DMS79 treated with DMSO at 0.1 percent for 48 hours (cell line): ENCODE measurements around the gene DDIT3.

Experiments used
- DNase-seq: peaks from one replicate; lab custom pipeline; 2025; lab: John Stamatoyannopoulos, UW

DDIT3 gene

GRCh38 chr12:57485695-57486094, 34.6 kb downstream of the DDIT3 start:
- DNase-seq, result no peak

DNA sequence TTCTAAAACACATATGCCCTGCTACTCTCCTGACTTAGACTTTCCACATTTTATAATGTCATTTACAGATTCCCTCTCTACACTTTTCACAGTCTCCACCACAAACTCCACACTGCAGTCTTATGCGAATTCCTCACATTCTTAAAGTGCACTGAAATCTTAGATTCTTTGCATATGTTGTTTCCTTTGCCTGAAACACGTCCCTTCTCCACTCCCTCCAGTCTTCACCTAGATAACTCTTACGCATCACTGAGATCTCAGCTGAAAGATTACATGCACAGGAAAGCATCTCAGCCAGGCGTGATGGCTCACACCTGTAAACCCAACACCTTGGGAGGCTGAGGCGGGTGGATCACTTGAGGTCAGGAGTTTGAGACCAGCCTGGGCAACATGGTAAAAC, 36.8 kb downstream of the DDIT3 start:
- DNase-seq, result no peak

GRCh38 chr12:57481671-57482070, 38.6 kb downstream of the DDIT3 start:
- no peak for DNase-seq

GRCh38 chr12:57479376-57480115, 40.8 kb downstream of the DDIT3 start, which contains the start of gene ARHGAP9:
TSS of gene ARHGAP9 (minus strand) at chr12:57479866. CDS start at chr12:57479406, 460 bp downstream.
- no peak for DNase-seq

DNA sequence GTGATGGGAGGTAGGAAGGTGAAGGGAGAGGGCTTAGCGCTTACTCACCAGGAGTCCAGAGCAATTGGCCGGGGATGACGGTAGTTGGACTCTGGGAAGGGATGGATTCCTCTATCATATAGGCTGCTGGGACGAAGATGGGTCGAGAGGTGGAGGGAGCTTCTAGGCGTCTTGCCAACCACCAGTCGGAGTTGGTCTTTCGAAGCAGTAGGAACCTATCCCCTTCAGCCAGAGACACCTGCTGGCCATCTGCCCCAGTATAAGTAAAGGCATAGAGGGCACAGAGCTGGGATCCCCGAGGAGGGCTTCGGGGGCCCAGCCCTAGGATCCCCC, 41.3 kb downstream of the DDIT3 start:
- no peak for DNase-seq

GRCh38 chr12:57477710-57478681, 42.3 kb downstream of the DDIT3 start:
- no peak for DNase-seq

GRCh38 chr12:57476993-57477709, 43.2 kb downstream of the DDIT3 start:
- DNase-seq, result no peak

DNA sequence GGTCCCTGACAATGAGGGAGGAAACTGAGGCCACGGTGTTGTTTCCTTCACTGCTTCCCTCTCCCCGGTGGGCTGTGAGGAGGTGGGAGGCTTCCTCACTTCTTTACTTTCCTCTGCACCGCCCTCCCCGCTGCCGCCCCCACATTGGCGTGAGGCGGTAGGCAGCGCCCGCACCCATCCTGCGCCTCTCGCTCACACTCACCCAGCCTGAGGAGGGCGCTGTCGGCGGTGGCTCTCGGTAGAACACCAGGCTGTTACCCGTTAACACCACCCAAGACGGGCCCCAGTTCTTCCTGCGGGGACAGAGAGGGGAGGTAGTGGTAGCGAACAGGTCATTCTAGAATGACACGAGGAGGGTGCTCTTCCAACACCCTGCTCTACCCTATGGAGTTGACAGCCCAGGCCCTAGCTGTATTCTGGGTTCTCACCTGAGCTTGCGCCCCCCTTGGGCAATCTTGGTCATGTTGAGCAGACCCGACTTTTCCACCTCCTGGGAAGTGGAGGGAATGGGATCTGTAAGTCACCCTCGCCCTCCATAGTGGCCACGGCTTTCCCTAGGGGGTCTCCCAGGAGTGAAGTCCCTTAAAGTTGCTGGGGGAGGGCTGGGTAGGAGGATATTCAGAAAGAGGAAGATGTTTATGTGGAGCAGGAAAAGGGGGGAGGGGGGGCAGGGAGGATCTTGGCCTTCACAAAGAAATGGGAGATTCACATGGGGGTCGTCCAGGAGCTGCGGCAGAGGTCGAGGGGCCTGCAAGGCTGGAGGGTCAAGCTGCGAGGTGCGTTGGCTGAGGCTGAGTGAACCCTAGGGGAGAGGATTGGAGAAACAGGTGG, 43.9 kb downstream of the DDIT3 start:
- DNase-seq, result no peak

- no peak for DNase-seq
Measured at GRCh38 chr12:57475271-57476161, 44.8 kb downstream of the DDIT3 start.

DNA sequence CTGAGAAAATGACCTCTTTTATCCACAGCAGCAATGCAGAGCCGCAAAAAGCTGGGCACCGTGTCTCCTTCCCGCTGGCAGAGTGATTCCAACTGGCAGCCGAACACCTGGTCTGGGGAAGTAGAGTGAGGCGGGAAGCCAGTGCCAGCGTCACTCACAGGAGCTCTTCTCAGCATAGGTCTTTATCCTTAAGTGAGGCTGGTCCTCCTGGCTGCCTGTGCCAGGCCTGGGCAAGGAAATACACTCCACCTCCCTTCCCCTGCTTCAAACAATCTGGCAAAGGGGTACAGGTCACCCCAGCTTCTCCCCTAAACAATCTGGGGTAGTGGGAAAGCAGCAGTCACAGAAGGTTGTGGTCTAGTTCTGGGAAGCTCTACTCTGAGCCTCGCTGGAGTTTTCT, 45.5 kb downstream of the DDIT3 start:
- DNase-seq, result peak; percentile 44

DNA sequence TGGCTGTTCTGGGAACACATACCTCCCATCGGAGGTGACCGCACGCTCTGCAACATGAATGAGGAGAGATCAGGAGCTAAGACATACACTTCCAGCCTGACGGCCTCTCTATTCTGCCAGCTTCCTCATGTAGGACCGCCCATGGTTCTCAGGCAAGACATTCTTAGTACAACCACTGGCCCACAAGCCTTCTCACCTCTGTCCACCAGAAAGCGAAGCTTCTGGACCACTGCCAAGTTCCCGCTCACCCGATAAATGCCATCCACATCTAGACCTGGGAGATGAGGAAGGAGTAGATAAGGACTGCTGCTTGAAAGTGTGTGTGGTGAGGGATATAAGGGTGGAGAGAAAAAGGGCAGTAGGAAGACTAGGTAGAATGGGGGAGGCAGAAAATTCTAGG, 45.9 kb downstream of the DDIT3 start:
- DNase-seq, result no peak

- no peak for DNase-seq
Measured at GRCh38 chr12:57473886-57474285, 46.4 kb downstream of the DDIT3 start.

- no peak for DNase-seq
Measured at GRCh38 chr12:57473392-57473791, 46.9 kb downstream of the DDIT3 start.

DNA sequence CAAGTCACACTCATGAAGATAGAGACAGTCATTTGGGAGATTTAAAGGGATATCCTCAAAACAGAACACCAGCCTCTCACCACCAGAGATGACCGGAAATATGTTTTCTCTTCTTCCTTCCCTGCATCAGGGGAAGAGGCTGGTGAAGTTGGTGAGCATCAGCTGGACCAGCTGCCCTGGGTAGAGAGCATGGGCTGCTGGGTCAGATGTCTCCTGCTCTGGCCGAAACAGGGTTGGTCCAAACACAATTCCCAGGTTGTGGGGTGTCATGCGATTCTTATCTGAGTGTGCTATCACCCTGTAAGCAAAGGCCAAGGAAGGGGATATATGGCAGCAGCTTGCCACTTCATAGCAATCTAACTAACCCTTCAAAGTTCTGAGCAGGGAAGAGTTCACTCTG, 47.9 kb downstream of the DDIT3 start:
- DNase-seq, result no peak

DNA sequence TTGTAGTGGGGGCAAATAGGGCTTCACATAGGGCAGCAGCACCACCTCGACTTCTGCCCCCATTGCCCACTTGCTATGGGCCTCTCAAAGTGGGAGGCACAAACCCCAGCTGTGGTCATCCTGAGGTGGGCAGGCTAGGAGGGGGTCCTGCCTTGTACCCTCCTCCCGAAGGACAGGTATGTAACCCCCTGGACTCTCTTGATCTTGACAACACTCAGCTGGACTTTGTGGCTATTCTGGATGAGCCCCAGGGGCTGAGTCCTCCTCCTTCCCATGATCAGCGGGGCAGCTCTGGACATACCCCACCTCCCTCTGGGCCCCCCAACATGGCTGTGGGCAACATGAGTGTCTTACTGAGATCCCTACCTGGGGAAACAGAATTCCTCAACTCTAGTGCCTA, 48.7 kb downstream of the DDIT3 start:
- DNase-seq, result no peak

- no peak for DNase-seq
Measured at GRCh38 chr12:57470970-57471656, 49.2 kb downstream of the DDIT3 start.

GRCh38 chr12:57470286-57470969, 49.9 kb downstream of the DDIT3 start:
- DNase-seq, result no peak

GRCh38 chr12:57469296-57470164, 50.8 kb downstream of the DDIT3 start:
- no peak for DNase-seq
